SK-N-SH (cell line): ENCODE results near the gene BBX. TPM values are rescaled to one million over a fixed set of nuclear protein-coding genes. Genes with fewer than 3 reads are reported as not detected.

Experiments used
- CTCF ChIA-PET: fragments of 300-600, 350-600 bp; formaldehyde crosslinking; extraction: SDS; loops from one replicate; lab custom pipeline; 2021; lab: Yijun Ruan, JAX
- POLR2A ChIA-PET: fragments of 350-600 bp; sonication (Branson Sonifier 250); formaldehyde crosslinking; extraction: SDS; loops from one replicate; lab custom pipeline; 2020; ENCODE audit warnings: antibody characterized with exemption, inconsistent platforms; lab: Yijun Ruan, JAX
- DNase-seq: peaks from one replicate; pipeline ENCODE4 v3.0.0; 2012
- H2AFZ ChIP-seq: fragments of 200-600 bp; sonication (generic); 2 replicates; pipeline ENCODE4 v1.8.1; 2016; ENCODE audit warnings: antibody characterized with exemption, mild to moderate bottlenecking, low read depth
- H3F3A ChIP-seq: fragments of 200-600 bp; sonication (generic); replicated peaks from 2 replicates; pipeline ENCODE3; 2016; ENCODE audit warnings: antibody characterized with exemption, mild to moderate bottlenecking; ENCODE audit not compliant: insufficient read depth
- H3K27ac ChIP-seq, 2 experiments: fragments of 200-500 bp in 1 of 2; fragments of 200-600 bp in 1 of 2; sonication (Bioruptor generic) in 1 of 2; sonication (generic), shearing (Covaris generic) in 1 of 2; 2 replicates each; pipeline versions ENCODE4 v1.5.1 to v1.6.1; 2014 to 2016; ENCODE audit warnings: low read depth in 2 of 2, inconsistent platforms in 1 of 2, low read length in 1 of 2, mild to moderate bottlenecking in 1 of 2, mixed read lengths in 1 of 2
- H3K27me3 ChIP-seq: fragments of 200-600 bp; sonication (generic), shearing (Covaris generic); 2 replicates; pipeline ENCODE4 v1.6.1; 2016; ENCODE audit warnings: mixed run types; ENCODE audit not compliant: insufficient read depth
- H3K36me3 ChIP-seq, 2 experiments: fragments of 200-500 bp in 1 of 2; fragments of 200-600 bp in 1 of 2; sonication (Bioruptor generic) in 1 of 2; sonication (generic) in 1 of 2; replicated peaks in 1 of 2; 2 replicates each; pipeline versions ENCODE3 to v1.5.1; 2014 to 2016; ENCODE audit warnings: low read length in 1 of 2, mild to moderate bottlenecking in 1 of 2; ENCODE audit not compliant: insufficient read depth in 2 of 2, control insufficient read depth in 1 of 2
- H3K4me1 ChIP-seq, 2 experiments: fragments of 200-500 bp in 1 of 2; fragments of 200-600 bp in 1 of 2; sonication (Bioruptor generic) in 1 of 2; sonication (generic), shearing (Covaris generic) in 1 of 2; 2 replicates each; pipeline versions ENCODE4 v1.5.1 to v1.6.1; 2014 to 2016; ENCODE audit warnings: low read depth in 1 of 2, low read length in 1 of 2, mixed run types in 1 of 2; ENCODE audit not compliant: insufficient read depth in 2 of 2, control insufficient read depth in 1 of 2
- H3K4me2 ChIP-seq: fragments of 200-600 bp; sonication (generic), shearing (Covaris generic); 2 replicates; pipeline ENCODE4 v1.6.1; 2017; ENCODE audit warnings: mixed run types
- H3K4me3 ChIP-seq, 2 experiments: fragments of 200-500 bp in 1 of 2; fragments of 200-600 bp in 1 of 2; sonication (Bioruptor generic) in 1 of 2; sonication (generic), shearing (Covaris generic) in 1 of 2; 2 replicates each; pipeline versions ENCODE4 v1.5.1 to v1.8.1; 2014 to 2016; ENCODE audit warnings: low read depth in 2 of 2, inconsistent platforms in 1 of 2, low read length in 1 of 2, mild to moderate bottlenecking in 1 of 2, mixed read lengths in 1 of 2, moderate library complexity in 1 of 2
- H3K79me2 ChIP-seq: fragments of 200-600 bp; sonication (generic); 2 replicates; pipeline ENCODE4 v1.8.1; 2017; ENCODE audit warnings: mild to moderate bottlenecking; ENCODE audit not compliant: insufficient read depth
- H3K9ac ChIP-seq: fragments of 200-600 bp; sonication (generic); 2 replicates; pipeline ENCODE4 v1.6.1; 2017; ENCODE audit warnings: mixed run types
- H3K9me2 ChIP-seq: fragments of 200-600 bp; sonication (generic); 2 replicates; pipeline ENCODE4 v1.6.1; 2017; ENCODE audit warnings: mixed run types
- H3K9me3 ChIP-seq: fragments of 200-600 bp; sonication (generic); 2 replicates; pipeline ENCODE4 v1.6.1; 2017; ENCODE audit warnings: mixed run types, mild to moderate bottlenecking, moderate library complexity
- H4K20me1 ChIP-seq: fragments of 200-600 bp; sonication (generic); 2 replicates; pipeline ENCODE4 v1.6.1; 2017; ENCODE audit warnings: mild to moderate bottlenecking, mixed run types; ENCODE audit not compliant: insufficient read depth
- ELF1 ChIP-seq: IDR thresholded peaks from 2 replicates; pipeline ENCODE4 v1.4.0; 2012
- EP300 ChIP-seq, 2 experiments: IDR thresholded peaks; 2 replicates each; pipeline versions ENCODE4 v1.4.0 to v1.6.1; 2012; ENCODE audit warnings: borderline replicate concordance in 1 of 2, low read depth in 1 of 2, low read length in 1 of 2
- FOXJ3 ChIP-seq: sonication (generic); formaldehyde crosslinking; IDR thresholded peaks from 2 replicates; pipeline ENCODE4 v1.5.1; 2020; ENCODE audit warnings: mild to moderate bottlenecking, missing genetic modification reagents
- FOXM1 ChIP-seq: IDR thresholded peaks from 2 replicates; pipeline ENCODE4 v1.4.0; 2012; ENCODE audit warnings: low read depth, mild to moderate bottlenecking
- GABPA ChIP-seq: IDR thresholded peaks from 2 replicates; pipeline ENCODE4 v1.4.0; 2012; ENCODE audit warnings: low read depth, mild to moderate bottlenecking
- GATA2 ChIP-seq: sonication (generic); formaldehyde crosslinking; IDR thresholded peaks from 2 replicates; pipeline ENCODE4 v1.5.0; 2020; ENCODE audit warnings: mild to moderate bottlenecking, missing genetic modification reagents
- JUND ChIP-seq: IDR thresholded peaks from 2 replicates; pipeline ENCODE4 v1.4.0; 2012
- MXI1 ChIP-seq: IDR thresholded peaks from 2 replicates; pipeline ENCODE4 v1.6.1; 2012; ENCODE audit warnings: mild to moderate bottlenecking, low read depth, low read length, improper control_type of control experiment
- NRF1 ChIP-seq: IDR thresholded peaks from 2 replicates; pipeline ENCODE4 v1.6.1; 2012; ENCODE audit warnings: low read depth, mild to moderate bottlenecking, low read length
- RAD21 ChIP-seq: IDR thresholded peaks from 2 replicates; pipeline ENCODE4 v1.6.1; 2012; ENCODE audit warnings: mild to moderate bottlenecking, low read length
- RCOR1 ChIP-seq: fragments of 150-350 bp; IDR thresholded peaks from 2 replicates; pipeline ENCODE4 v1.6.1; 2017; ENCODE audit warnings: antibody characterized with exemption, low read length
- RXRA ChIP-seq: IDR thresholded peaks from 2 replicates; pipeline ENCODE4 v1.4.0; 2012; ENCODE audit warnings: low read depth, mild to moderate bottlenecking, borderline replicate concordance
- SIN3A ChIP-seq: IDR thresholded peaks from 2 replicates; pipeline ENCODE4 v1.6.1; 2012; ENCODE audit warnings: low read depth, mild to moderate bottlenecking, low read length, moderate library complexity, borderline replicate concordance
- SMC3 ChIP-seq: IDR thresholded peaks from 2 replicates; pipeline ENCODE4 v1.6.1; 2012; ENCODE audit warnings: low read depth, low read length, improper control_type of control experiment
- TCF12 ChIP-seq: IDR thresholded peaks from 2 replicates; pipeline ENCODE4 v1.4.0; 2012
- TEAD4 ChIP-seq: IDR thresholded peaks from 2 replicates; pipeline ENCODE4 v1.4.0; 2012; ENCODE audit warnings: mild to moderate bottlenecking, borderline replicate concordance; ENCODE audit not compliant: insufficient read depth
- WGBS: methylation state at CpG from one replicate; pipeline ENCODE4 v1.1.6; 2017; ENCODE audit warnings: low lambda C conversion rate; 5-methylcytosine and 5-hydroxymethylcytosine counted together
- polyA plus RNA-seq, 3 experiments: library from polyadenylated mRNA; depleted of rRNA; stranded (reverse); fragments of >200 nt; gene quantifications; 2 replicates each; pipeline ENCODE4 v1.2.3, GENCODE V29; 2012
- TF ChIP-seq, protein P1 (sequence below): fragments of 150-350 bp; IDR thresholded peaks from 2 replicates; pipeline ENCODE4 v1.6.1; 2017; ENCODE audit warnings: antibody characterized with exemption, low read length, low read depth, borderline replicate concordance
- TF ChIP-seq, protein P2 (sequence below): IDR thresholded peaks from 2 replicates; pipeline ENCODE4 v1.4.0; 2012; ENCODE audit warnings: low read depth, borderline replicate concordance
- TF ChIP-seq, protein P3 (sequence below): IDR thresholded peaks from 2 replicates; pipeline ENCODE4 v1.6.1; 2012; ENCODE audit warnings: mild to moderate bottlenecking, low read depth, low read length, moderate library complexity
- TF ChIP-seq, protein P4 (sequence below): IDR thresholded peaks from 2 replicates; pipeline ENCODE4 v1.4.0; 2012; ENCODE audit warnings: low read depth, borderline replicate concordance
- TF ChIP-seq, protein P5 (sequence below): IDR thresholded peaks from 2 replicates; pipeline ENCODE4 v1.4.0; 2012; ENCODE audit warnings: low read depth

Gene BBX
- polyA plus RNA-seq, 1 of the 3 experiments (the other 2 are of a cell fraction), result 14.2 TPM

DNA sequence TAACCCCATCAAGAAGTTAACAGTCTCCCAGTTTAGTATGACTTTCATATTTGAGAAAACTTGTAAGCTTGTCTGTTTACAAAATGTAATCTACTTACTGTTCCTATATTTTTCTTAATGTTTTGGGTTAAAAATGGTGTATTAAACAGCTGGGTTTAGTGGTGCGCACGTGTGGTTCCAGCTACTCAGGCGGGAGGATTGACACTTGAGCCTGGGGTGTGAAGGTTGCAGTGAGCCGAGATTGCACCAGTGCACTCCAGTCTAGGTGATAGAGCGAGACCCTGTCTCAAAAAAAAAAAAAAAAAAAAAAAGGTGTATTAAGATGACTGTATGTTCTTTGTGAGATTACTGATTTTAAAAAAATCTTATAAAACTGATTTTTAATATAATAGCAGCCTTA is 69.3 kb downstream of the BBX start:
- H3K36me3 ChIP-seq, result no peaks in the 10 kb centered on the region
- TF ChIP-seq RCOR1, result no peak
- TF ChIP-seq, protein P1, sequence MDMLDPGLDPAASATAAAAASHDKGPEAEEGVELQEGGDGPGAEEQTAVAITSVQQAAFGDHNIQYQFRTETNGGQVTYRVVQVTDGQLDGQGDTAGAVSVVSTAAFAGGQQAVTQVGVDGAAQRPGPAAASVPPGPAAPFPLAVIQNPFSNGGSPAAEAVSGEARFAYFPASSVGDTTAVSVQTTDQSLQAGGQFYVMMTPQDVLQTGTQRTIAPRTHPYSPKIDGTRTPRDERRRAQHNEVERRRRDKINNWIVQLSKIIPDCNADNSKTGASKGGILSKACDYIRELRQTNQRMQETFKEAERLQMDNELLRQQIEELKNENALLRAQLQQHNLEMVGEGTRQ, result no peak
- TF ChIP-seq RXRA, result no peak
- no peak for TF ChIP-seq TCF12
- no peak for TF ChIP-seq GATA2 (CRISPR knock-in tag)
- POLR2A ChIA-PET, result no interaction called here
- H3F3A ChIP-seq, result no peaks in the 10 kb centered on the region
- H3K4me1 ChIP-seq, result no peaks in the 10 kb centered on the region; a peak in 1 of 4 replicates
- no peaks in the 10 kb centered on the region for H3K27me3 ChIP-seq
- no peak overlapping the region for H3K9ac ChIP-seq
- no peak overlapping the region for H3K4me2 ChIP-seq
- DNase-seq, result no peak
- CTCF ChIA-PET, result interaction anchor here (0.6 to 2.0 kb wide), 4 partner anchors 11 to 886 kb away, joined by 3 to 7 read pairs (median 3); no protein-coding TSS in a partner anchor
- H3K4me3 ChIP-seq, result no peak overlapping the region
- no peaks in the 10 kb centered on the region for H4K20me1 ChIP-seq
- no peaks in the 10 kb centered on the region for H3K79me2 ChIP-seq
- no peak overlapping the region for H2AFZ ChIP-seq
- H3K9me2 ChIP-seq, result no peaks in the 10 kb centered on the region
- H3K9me3 ChIP-seq, result no peaks in the 10 kb centered on the region
- 92% methylated on average over 5 of the region's 5 CpGs for WGBS
- no peak overlapping the region for H3K27ac ChIP-seq

DNA sequence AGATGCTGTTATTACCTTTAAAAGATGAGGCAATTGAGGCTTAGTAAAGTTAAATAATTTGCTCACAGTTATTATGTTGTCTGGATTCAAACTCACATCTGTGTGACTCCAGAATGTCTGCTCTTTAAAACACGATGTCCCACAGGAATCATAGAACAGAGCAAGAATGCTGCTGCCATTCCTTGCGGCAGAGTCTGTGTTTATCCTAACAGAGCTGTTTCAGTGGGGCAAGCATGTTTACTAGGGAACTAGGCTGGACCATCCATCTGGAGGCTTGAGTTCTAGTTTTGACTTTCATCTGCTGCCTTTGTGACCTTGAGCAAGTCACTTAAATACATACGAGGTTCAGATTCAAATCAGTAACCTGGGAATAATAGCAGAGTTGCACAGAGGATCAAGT is 72.1 kb downstream of the BBX start:
- Histone ChIP-seq H3K27me3 (no peaks in the 10 kb centered on the region), H3K9me2 (no peaks in the 10 kb centered on the region), H4K20me1 (no peaks in the 10 kb centered on the region), H3K4me2 (no peak overlapping the region), H3K9me3 (no peaks in the 10 kb centered on the region), H3K9ac (no peak overlapping the region), H3K27ac (no peak overlapping the region), H3K36me3 (no peaks in the 10 kb centered on the region)
- ChIA-PET POLR2A (no interaction called here), CTCF (no interaction called here)
- TF ChIP-seq GABPA (no peak), RCOR1 (no peak), FOXM1 (no peak), GATA2 (CRISPR knock-in tag) (no peak), MXI1 (no peak), FOXJ3 (CRISPR knock-in tag) (no peak), SIN3A (no peak), RAD21 (no peak), SMC3 (no peak), JUND (no peak), EP300 (IDR thresholded peaks at IDR 0.05; ENCODE audit: borderline replicate concordance in 1 of 2, low read depth in 1 of 2, low read length in 1 of 2) (no peak), ELF1 (no peak), TEAD4 (no peak), NRF1 (no peak)
- TF ChIP-seq, protein P2, sequence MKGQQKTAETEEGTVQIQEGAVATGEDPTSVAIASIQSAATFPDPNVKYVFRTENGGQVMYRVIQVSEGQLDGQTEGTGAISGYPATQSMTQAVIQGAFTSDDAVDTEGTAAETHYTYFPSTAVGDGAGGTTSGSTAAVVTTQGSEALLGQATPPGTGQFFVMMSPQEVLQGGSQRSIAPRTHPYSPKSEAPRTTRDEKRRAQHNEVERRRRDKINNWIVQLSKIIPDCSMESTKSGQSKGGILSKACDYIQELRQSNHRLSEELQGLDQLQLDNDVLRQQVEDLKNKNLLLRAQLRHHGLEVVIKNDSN, result no peak
- TF ChIP-seq, protein P3, sequence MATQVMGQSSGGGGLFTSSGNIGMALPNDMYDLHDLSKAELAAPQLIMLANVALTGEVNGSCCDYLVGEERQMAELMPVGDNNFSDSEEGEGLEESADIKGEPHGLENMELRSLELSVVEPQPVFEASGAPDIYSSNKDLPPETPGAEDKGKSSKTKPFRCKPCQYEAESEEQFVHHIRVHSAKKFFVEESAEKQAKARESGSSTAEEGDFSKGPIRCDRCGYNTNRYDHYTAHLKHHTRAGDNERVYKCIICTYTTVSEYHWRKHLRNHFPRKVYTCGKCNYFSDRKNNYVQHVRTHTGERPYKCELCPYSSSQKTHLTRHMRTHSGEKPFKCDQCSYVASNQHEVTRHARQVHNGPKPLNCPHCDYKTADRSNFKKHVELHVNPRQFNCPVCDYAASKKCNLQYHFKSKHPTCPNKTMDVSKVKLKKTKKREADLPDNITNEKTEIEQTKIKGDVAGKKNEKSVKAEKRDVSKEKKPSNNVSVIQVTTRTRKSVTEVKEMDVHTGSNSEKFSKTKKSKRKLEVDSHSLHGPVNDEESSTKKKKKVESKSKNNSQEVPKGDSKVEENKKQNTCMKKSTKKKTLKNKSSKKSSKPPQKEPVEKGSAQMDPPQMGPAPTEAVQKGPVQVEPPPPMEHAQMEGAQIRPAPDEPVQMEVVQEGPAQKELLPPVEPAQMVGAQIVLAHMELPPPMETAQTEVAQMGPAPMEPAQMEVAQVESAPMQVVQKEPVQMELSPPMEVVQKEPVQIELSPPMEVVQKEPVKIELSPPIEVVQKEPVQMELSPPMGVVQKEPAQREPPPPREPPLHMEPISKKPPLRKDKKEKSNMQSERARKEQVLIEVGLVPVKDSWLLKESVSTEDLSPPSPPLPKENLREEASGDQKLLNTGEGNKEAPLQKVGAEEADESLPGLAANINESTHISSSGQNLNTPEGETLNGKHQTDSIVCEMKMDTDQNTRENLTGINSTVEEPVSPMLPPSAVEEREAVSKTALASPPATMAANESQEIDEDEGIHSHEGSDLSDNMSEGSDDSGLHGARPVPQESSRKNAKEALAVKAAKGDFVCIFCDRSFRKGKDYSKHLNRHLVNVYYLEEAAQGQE, result no peak
- TF ChIP-seq, protein P4, sequence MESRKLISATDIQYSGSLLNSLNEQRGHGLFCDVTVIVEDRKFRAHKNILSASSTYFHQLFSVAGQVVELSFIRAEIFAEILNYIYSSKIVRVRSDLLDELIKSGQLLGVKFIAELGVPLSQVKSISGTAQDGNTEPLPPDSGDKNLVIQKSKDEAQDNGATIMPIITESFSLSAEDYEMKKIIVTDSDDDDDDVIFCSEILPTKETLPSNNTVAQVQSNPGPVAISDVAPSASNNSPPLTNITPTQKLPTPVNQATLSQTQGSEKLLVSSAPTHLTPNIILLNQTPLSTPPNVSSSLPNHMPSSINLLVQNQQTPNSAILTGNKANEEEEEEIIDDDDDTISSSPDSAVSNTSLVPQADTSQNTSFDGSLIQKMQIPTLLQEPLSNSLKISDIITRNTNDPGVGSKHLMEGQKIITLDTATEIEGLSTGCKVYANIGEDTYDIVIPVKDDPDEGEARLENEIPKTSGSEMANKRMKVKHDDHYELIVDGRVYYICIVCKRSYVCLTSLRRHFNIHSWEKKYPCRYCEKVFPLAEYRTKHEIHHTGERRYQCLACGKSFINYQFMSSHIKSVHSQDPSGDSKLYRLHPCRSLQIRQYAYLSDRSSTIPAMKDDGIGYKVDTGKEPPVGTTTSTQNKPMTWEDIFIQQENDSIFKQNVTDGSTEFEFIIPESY, result no peak
- TF ChIP-seq, protein P5, sequence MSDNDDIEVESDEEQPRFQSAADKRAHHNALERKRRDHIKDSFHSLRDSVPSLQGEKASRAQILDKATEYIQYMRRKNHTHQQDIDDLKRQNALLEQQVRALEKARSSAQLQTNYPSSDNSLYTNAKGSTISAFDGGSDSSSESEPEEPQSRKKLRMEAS, result no peak
- TF ChIP-seq, all 33 proteins: peak for 0
- Histone ChIP-seq H3K79me2 (no peaks in the 10 kb centered on the region), H2AFZ (no peak overlapping the region), H3K4me1 (peaks cover 3 to 7% of the 10 kb centered on the region in 2 experiments; a peak in 3 of 4 replicates), H3K4me3 (no peak overlapping the region), H3F3A (no peaks in the 10 kb centered on the region)
- DNase-seq, result no peak
- WGBS, result 84% methylated on average over 3 of the region's 3 CpGs
